GM19099 (cell line): ENCODE measurements around the gene FAM240A.

Experiments
- POLR2A ChIP-seq: IDR thresholded peaks from 3 replicates; pipeline ENCODE4 v1.6.1; 2011; ENCODE audit warnings: low read depth; ENCODE audit not compliant: insufficient read length; ENCODE audit errors: extremely low read depth

The FAM240A gene

GRCh38 chr3:46673151-46674030 lies 61.1 kb downstream of the FAM240A start:
- no peak for TF ChIP-seq POLR2A

GRCh38 chr3:46674031-46674845 lies 61.9 kb downstream of the FAM240A start:
- TF ChIP-seq POLR2A: no peak

GRCh38 chr3:46675426-46675825 lies 63.1 kb downstream of the FAM240A start:
- TF ChIP-seq POLR2A: no peak
